Endothelial cell (in vitro differentiated cells): ENCODE data around the gene LLCFC1. TPM values are rescaled to one million over a fixed set of nuclear protein-coding genes. Genes with fewer than 3 reads are reported as not detected.

Source experiments
- DNase-seq: peaks from one replicate; pipeline ENCODE4 v3.0.0; 2021; ENCODE audit warnings: low spot score
- H3K27ac Mint-ChIP-seq: one replicate; pipeline ENCODE4 v1.8.0; 2021; ENCODE audit warnings: mixed read lengths, inconsistent platforms; ENCODE audit not compliant: unreplicated experiment
- H3K27me3 Mint-ChIP-seq: one replicate; pipeline ENCODE4 v1.8.0; 2021; ENCODE audit warnings: mild to moderate bottlenecking, moderate library complexity, mixed read lengths, inconsistent platforms; ENCODE audit not compliant: unreplicated experiment
- H3K36me3 Mint-ChIP-seq: one replicate; pipeline ENCODE4 v1.8.0; 2021; ENCODE audit warnings: mild to moderate bottlenecking, low read depth, mixed read lengths, inconsistent platforms; ENCODE audit not compliant: unreplicated experiment
- H3K4me1 Mint-ChIP-seq: one replicate; pipeline ENCODE4 v1.8.0; 2021; ENCODE audit warnings: mild to moderate bottlenecking, mixed read lengths, inconsistent platforms; ENCODE audit not compliant: unreplicated experiment
- H3K4me3 Mint-ChIP-seq: one replicate; pipeline ENCODE4 v1.8.0; 2021; ENCODE audit warnings: mild to moderate bottlenecking, mixed read lengths, inconsistent platforms; ENCODE audit not compliant: unreplicated experiment
- H3K9me3 Mint-ChIP-seq: one replicate; pipeline ENCODE4 v1.8.0; 2021; ENCODE audit warnings: mixed read lengths, inconsistent platforms; ENCODE audit not compliant: unreplicated experiment
- total RNA-seq: library from RNA; stranded (reverse); fragmentation: NEBNext Ultra II Directional; extraction: Animal tissue kit (Norgen Biotek cat#: 25700); gene quantifications from one replicate; pipeline ENCODE4 v1.2.1, GENCODE V29; 2021; ENCODE audit not compliant: unreplicated experiment
- TF ChIP-seq, protein P1 (sequence below): fragments of 200-600 bp; sonication (generic); IDR thresholded peaks from one replicate; pipeline ENCODE4 v1.5.0; 2021; ENCODE audit warnings: antibody characterized with exemption; ENCODE audit not compliant: unreplicated experiment

LLCFC1 gene
- total RNA-seq, 1 donor from 2014 or later, result not detected

GRCh38 chr7:142898377-142899170 lies 40.7 kb upstream of the LLCFC1 start:
- Mint-ChIP-seq H3K4me1 (peaks cover 6% of the 10 kb centered on the region), H3K9me3 (no peaks in the 10 kb centered on the region), H3K27ac (no peak overlapping the region), H3K4me3 (no peak overlapping the region), H3K36me3 (no peaks in the 10 kb centered on the region), H3K27me3 (peaks cover 9% of the 10 kb centered on the region)
- TF ChIP-seq, protein P1, sequence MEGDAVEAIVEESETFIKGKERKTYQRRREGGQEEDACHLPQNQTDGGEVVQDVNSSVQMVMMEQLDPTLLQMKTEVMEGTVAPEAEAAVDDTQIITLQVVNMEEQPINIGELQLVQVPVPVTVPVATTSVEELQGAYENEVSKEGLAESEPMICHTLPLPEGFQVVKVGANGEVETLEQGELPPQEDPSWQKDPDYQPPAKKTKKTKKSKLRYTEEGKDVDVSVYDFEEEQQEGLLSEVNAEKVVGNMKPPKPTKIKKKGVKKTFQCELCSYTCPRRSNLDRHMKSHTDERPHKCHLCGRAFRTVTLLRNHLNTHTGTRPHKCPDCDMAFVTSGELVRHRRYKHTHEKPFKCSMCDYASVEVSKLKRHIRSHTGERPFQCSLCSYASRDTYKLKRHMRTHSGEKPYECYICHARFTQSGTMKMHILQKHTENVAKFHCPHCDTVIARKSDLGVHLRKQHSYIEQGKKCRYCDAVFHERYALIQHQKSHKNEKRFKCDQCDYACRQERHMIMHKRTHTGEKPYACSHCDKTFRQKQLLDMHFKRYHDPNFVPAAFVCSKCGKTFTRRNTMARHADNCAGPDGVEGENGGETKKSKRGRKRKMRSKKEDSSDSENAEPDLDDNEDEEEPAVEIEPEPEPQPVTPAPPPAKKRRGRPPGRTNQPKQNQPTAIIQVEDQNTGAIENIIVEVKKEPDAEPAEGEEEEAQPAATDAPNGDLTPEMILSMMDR, result no peak
- no peak for DNase-seq

- peaks cover 9% of the 10 kb centered on the region for H3K27me3 Mint-ChIP-seq
Observed at GRCh38 chr7:142899661-142900060, 39.6 kb upstream of the LLCFC1 start.

GRCh38 chr7:142901426-142902259 lies 37.6 kb upstream of the LLCFC1 start:
- no peaks in the 10 kb centered on the region for H3K36me3 Mint-ChIP-seq
- H3K4me3 Mint-ChIP-seq, result no peak overlapping the region
- H3K9me3 Mint-ChIP-seq, result no peaks in the 10 kb centered on the region
- no peak overlapping the region for H3K27ac Mint-ChIP-seq
- peaks cover 6% of the 10 kb centered on the region for H3K27me3 Mint-ChIP-seq
- no peak for DNase-seq
- no peaks in the 10 kb centered on the region for H3K4me1 Mint-ChIP-seq
- TF ChIP-seq, protein P1, result no peak

More at GRCh38 chr7:142899661-142900060, 39.6 kb upstream of the LLCFC1 start:
- no peaks in the 10 kb centered on the region for H3K9me3 Mint-ChIP-seq
- H3K36me3 Mint-ChIP-seq, result no peaks in the 10 kb centered on the region
- no peak overlapping the region for H3K4me3 Mint-ChIP-seq
- DNase-seq, result no peak
- H3K4me1 Mint-ChIP-seq, result peaks cover 6% of the 10 kb centered on the region
- TF ChIP-seq, protein P1, result no peak
- no peak overlapping the region for H3K27ac Mint-ChIP-seq

- TF ChIP-seq, protein P1, result no peak
- peaks cover 2% of the 10 kb centered on the region for H3K27me3 Mint-ChIP-seq
- H3K4me3 Mint-ChIP-seq, result no peak overlapping the region
- H3K36me3 Mint-ChIP-seq, result no peaks in the 10 kb centered on the region
- no peak for DNase-seq
- no peaks in the 10 kb centered on the region for H3K9me3 Mint-ChIP-seq
- no peak overlapping the region for H3K27ac Mint-ChIP-seq
- H3K4me1 Mint-ChIP-seq, result no peaks in the 10 kb centered on the region
Observed at GRCh38 chr7:142904128-142904527, 35.2 kb upstream of the LLCFC1 start.
